Natural killer cell (primary cell): ENCODE results near the gene ATP5F1C. TPM values are rescaled to one million over a fixed set of nuclear protein-coding genes. Genes with fewer than 3 reads are reported as not detected.

Experiments used
- ATAC-seq, 3 donors: fragments of 150-1000 bp in 2 of 3; fragments of 200-7000 bp in 1 of 3; cut with Tn5 transposase; 1 replicate in 1 of 3; 2 replicates in 2 of 3; pipeline ENCODE4 v1.10.0; 2021; ENCODE audit warnings: mild to moderate bottlenecking in 2 of 3, moderate library complexity in 2 of 3
- DNase-seq, 2 donors: peaks; one replicate each; pipeline versions ENCODE4 v3.0.0 to v3.0.0-alpha.2; 2013 to 2021; ENCODE audit warnings: mixed read lengths in 1 of 2
- H3K27ac ChIP-seq: one replicate; pipeline ENCODE4 v1.5.1; 2013; ENCODE audit warnings: mild to moderate bottlenecking, low read length
- H3K27me3 ChIP-seq: one replicate; pipeline ENCODE4 v1.6.1; 2013; ENCODE audit warnings: low read length; ENCODE audit not compliant: control insufficient read depth, insufficient read depth
- H3K36me3 ChIP-seq: one replicate; pipeline ENCODE4 v1.6.1; 2013; ENCODE audit warnings: low read length; ENCODE audit not compliant: control insufficient read depth, insufficient read depth
- H3K4me1 ChIP-seq: one replicate; pipeline ENCODE4 v1.6.1; 2013; ENCODE audit warnings: low read length; ENCODE audit not compliant: control insufficient read depth, insufficient read depth
- H3K4me3 ChIP-seq: one replicate; pipeline ENCODE4 v1.5.1; 2013; ENCODE audit warnings: low read length
- H3K9me3 ChIP-seq: one replicate; pipeline ENCODE4 v1.6.1; 2013; ENCODE audit warnings: low read length; ENCODE audit not compliant: control insufficient read depth, insufficient read depth
- H3K27ac Mint-ChIP-seq, 2 donors: one replicate each; pipeline ENCODE4 v1.8.0; 2022; ENCODE audit warnings: mild to moderate bottlenecking in 2 of 2, mixed read lengths in 2 of 2, moderate library complexity in 1 of 2
- H3K27me3 Mint-ChIP-seq, 2 donors: one replicate each; pipeline ENCODE4 v1.8.0; 2022; ENCODE audit warnings: low read depth in 2 of 2, mixed read lengths in 2 of 2
- H3K36me3 Mint-ChIP-seq: one replicate; pipeline ENCODE4 v1.8.0; 2022; ENCODE audit warnings: mixed read lengths
- H3K4me1 Mint-ChIP-seq, 2 donors: one replicate each; pipeline ENCODE4 v1.8.0; 2022; ENCODE audit warnings: mixed read lengths in 2 of 2
- H3K4me3 Mint-ChIP-seq: one replicate; pipeline ENCODE4 v1.8.0; 2022; ENCODE audit warnings: mild to moderate bottlenecking, moderate library complexity, mixed read lengths
- H3K9me3 Mint-ChIP-seq, 2 donors: one replicate each; pipeline ENCODE4 v1.8.0; 2022; ENCODE audit warnings: mixed read lengths in 2 of 2
- WGBS: methylation state at CpG from one replicate; pipeline ENCODE4 v1.1.7; 2013; ENCODE audit warnings: missing lambda C conversion rate; ENCODE audit not compliant: insufficient coverage; 5-methylcytosine and 5-hydroxymethylcytosine counted together
- intact Hi-C: fragments of 100-400 bp; cut with micrococcal nuclease; formaldehyde crosslinking; loops from one replicate; pipeline ENCODE4 v1.14.2; 2022
- total RNA-seq, 4 donors: library from RNA; stranded (reverse); fragments of 120-200 nt in 1 of 4; gene quantifications; one replicate each; pipeline versions ENCODE4 v1.2.3 to v1.2.4, GENCODE V29; 2013 to 2022
- TF ChIP-seq, protein P1 (sequence below): fragments of 200-600 bp; IDR thresholded peaks from one replicate; pipeline ENCODE4 v1.8.0; 2022; ENCODE audit warnings: antibody characterized with exemption

ATP5F1C gene
- total RNA-seq, 3 donors from 2014 or later (not counting 1 experiment from before 2014, with no cell fraction given): 127 to 145 (median 135) TPM

DNA sequence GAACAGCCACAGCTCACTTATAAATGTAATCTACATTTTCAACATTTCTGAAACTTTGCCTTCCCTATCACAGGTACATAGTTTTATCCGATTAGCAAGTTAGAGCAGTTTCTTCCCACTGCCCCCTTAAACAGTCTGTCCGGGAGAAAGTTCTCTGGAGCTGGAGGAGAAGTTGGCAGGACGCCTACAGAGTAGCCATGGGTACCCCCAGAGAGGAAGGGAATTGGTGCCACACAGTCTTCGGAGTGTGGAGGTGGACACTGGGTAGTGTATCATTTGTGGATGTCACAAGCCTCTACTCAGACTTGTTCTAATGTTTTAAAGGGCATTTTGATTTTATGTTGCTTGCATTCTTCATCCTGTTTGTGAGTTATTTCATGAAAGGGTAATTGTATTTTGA lies 69.3 kb downstream of the ATP5F1C start:
- TF ChIP-seq, protein P1, sequence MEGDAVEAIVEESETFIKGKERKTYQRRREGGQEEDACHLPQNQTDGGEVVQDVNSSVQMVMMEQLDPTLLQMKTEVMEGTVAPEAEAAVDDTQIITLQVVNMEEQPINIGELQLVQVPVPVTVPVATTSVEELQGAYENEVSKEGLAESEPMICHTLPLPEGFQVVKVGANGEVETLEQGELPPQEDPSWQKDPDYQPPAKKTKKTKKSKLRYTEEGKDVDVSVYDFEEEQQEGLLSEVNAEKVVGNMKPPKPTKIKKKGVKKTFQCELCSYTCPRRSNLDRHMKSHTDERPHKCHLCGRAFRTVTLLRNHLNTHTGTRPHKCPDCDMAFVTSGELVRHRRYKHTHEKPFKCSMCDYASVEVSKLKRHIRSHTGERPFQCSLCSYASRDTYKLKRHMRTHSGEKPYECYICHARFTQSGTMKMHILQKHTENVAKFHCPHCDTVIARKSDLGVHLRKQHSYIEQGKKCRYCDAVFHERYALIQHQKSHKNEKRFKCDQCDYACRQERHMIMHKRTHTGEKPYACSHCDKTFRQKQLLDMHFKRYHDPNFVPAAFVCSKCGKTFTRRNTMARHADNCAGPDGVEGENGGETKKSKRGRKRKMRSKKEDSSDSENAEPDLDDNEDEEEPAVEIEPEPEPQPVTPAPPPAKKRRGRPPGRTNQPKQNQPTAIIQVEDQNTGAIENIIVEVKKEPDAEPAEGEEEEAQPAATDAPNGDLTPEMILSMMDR: no peak
- DNase-seq (no peak), ATAC-seq (no peak)
- Histone ChIP-seq H3K36me3 (no peaks in the 10 kb centered on the region), H3K4me3 (no peak overlapping the region), H3K9me3 (no peaks in the 10 kb centered on the region), H3K4me1 (no peaks in the 10 kb centered on the region), H3K27me3 (no peaks in the 10 kb centered on the region), H3K27ac (no peak overlapping the region)
- H3K9me3 Mint-ChIP-seq: peaks cover 3 to 8% of the 10 kb centered on the region in 2 donors
- H3K4me3 Mint-ChIP-seq: no peak overlapping the region
- H3K27me3 Mint-ChIP-seq: no peaks in the 10 kb centered on the region
- peaks cover 31 to 42% of the 10 kb centered on the region in 2 donors for H3K4me1 Mint-ChIP-seq
- intact Hi-C loops: no loop called here
- WGBS: 95% methylated on average over 4 of the region's 4 CpGs
- H3K36me3 Mint-ChIP-seq: peaks cover 10% of the 10 kb centered on the region
- H3K27ac Mint-ChIP-seq: peak overlapping the region in 1 of 2 donors; percentile 54

Other genes with a start within 250 kb of the ATP5F1C start
- gene ITIH5, start 121.2 kb upstream of the ATP5F1C start, total RNA-seq: not detected
- not detected for gene ITIH2, start 84.9 kb upstream of the ATP5F1C start, total RNA-seq
- 10 to 100 TPM; 12.3 to 16.6 (median 14.2) TPM for gene KIN, start 184 bp upstream of the ATP5F1C start, total RNA-seq
- gene TAF3, start 30.3 kb downstream of the ATP5F1C start, total RNA-seq: 10 to 100 TPM; 14.5 to 17.0 (median 15.6) TPM